HS-27A (cell line): Measurements from ENCODE around the gene UBR7.

Source experiments
- DNase-seq: peaks from one replicate; pipeline ENCODE4 v3.0.0-alpha.2; 2012; ENCODE audit warnings: low read depth, missing footprints

UBR7 gene

GRCh38 chr14:93249128-93249831 is 42.2 kb downstream of the UBR7 start:
- no peak for DNase-seq

GRCh38 chr14:93262446-93262845 is 55.4 kb downstream of the UBR7 start:
- DNase-seq: no peak

DNA sequence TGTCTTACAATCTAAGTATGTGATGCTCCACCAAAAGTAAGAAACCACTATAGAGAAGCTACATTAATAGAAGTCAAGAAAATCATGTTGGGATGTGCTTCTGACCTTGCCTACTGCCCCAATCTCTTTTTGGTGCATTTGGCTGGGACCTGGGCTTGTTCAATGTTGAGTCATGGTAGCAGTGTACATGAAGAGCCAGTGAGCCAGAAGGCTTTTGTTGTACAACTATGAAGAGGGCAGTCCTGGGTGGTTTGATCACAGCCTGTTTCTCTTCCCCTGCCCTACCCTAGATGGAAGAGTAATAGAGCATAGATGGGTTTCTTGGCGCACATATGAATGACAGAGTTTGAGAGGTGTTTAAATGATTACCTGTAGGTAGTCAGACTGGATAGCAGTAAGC is 56.4 kb downstream of the UBR7 start:
- DNase-seq: no peak

DNA sequence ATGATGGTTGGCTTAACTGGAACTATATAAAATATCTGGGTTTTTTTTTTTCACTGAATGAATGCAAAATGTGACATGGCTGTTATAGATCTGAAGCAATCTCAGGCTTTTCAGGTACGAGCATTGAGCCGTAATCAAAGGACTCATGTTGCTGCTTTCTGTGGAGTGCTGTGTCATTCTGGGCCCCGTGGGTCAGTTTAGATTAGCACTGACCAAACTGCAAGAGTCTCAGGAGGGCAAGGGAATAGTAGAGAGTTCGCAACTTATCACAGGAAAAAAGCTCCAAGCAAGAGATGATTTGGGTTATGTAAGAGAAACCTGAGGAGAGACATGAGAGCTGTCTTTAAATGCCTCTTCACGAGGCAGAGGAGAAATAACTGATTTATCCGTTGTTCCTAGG is 59.1 kb downstream of the UBR7 start:
- DNase-seq: no peak

GRCh38 chr14:93267149-93267711 is 60.2 kb downstream of the UBR7 start:
- no peak for DNase-seq

- no peak for DNase-seq
Measured at GRCh38 chr14:93268406-93268805, 61.4 kb downstream of the UBR7 start.

- no peak for DNase-seq
Measured at GRCh38 chr14:93269341-93270068, 62.4 kb downstream of the UBR7 start.

DNA sequence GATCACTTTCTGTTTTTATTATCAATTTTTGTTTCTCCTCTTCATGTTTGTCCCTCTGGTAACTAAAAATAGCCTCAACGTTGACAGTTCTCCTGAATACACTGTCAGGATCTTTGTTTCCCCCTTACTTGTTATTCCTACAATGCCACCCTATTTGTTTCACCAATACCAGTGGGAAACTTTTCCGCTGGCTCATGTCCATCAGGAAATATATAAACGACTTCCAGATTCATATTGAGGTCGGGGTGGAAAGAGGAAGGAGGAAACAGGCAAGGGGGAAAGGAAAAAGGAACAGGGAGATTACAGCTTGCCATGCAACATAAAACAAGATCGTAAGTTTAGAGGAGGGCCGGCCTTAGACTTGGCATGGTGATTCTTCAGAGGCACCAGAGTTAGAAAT is 64.1 kb downstream of the UBR7 start:
- no peak for DNase-seq

GRCh38 chr14:93274055-93274806 is 67.2 kb downstream of the UBR7 start:
- DNase-seq: no peak

DNA sequence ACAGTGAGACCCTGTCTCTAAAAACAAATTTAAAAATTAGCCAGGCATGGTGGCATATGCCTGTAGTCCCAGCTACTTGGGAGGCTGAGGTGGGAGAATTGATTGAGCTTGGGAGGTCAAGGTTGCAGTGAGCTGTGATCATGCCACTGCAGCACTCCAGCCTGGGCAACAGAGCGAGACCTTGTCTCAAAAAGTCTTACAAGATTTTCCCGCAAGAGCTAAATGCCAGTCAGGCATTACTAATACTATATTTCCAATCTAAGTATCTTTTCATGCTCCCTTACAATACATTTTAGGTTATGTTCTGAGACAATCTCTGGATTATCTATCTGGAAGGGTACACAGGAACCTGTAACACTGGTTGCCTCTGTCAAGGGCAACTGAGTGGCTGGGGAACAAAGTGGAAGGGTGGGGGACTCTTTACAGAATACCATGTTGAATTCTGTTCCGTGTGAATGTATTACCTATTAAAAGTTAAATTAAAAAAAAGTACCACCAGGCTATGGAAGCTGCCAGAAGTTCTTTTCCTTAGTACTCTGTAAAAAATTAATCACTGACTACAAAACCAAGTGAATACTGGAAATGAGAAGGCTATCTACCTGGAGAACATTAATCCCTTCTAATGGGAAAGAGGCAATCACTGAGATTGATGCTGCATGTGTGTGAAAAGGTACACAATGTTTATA is 69.1 kb downstream of the UBR7 start:
- no peak for DNase-seq
